HepG2 (cell line): ENCODE data around the gene TMEM141.

Source experiments
- CBX5 ChIP-seq: sonication (generic); formaldehyde crosslinking; IDR thresholded peaks from 2 replicates; pipeline ENCODE4 v1.4.0; 2020; ENCODE audit warnings: missing genetic modification reagents, borderline replicate concordance
- DNMT1 ChIP-seq: sonication (generic); formaldehyde crosslinking; IDR thresholded peaks from 2 replicates; pipeline ENCODE4 v1.5.1; 2020; ENCODE audit warnings: mild to moderate bottlenecking, missing genetic modification reagents
- ELF4 ChIP-seq: sonication (generic); formaldehyde crosslinking; IDR thresholded peaks from 2 replicates; pipeline ENCODE4 v1.5.0; 2020; ENCODE audit warnings: missing genetic modification reagents, mild to moderate bottlenecking, moderate library complexity, borderline replicate concordance
- HCFC1 ChIP-seq: fragments of 150-350 bp; IDR thresholded peaks from 2 replicates; pipeline ENCODE4 v1.6.1; 2014; ENCODE audit warnings: low read depth, low read length
- JUND ChIP-seq: sonication (generic); formaldehyde crosslinking; IDR thresholded peaks from 2 replicates; pipeline ENCODE4 v1.8.0; 2022; ENCODE audit warnings: mild to moderate bottlenecking, missing genetic modification reagents
- NFE2L1 ChIP-seq: sonication (generic); formaldehyde crosslinking; IDR thresholded peaks from 2 replicates; pipeline ENCODE4 v1.4.0; 2020; ENCODE audit warnings: missing genetic modification reagents, mild to moderate bottlenecking, borderline replicate concordance
- NPAS2 ChIP-seq: sonication (generic); formaldehyde crosslinking; IDR thresholded peaks from 2 replicates; pipeline ENCODE4 v1.8.0; 2022; ENCODE audit warnings: mild to moderate bottlenecking, missing genetic modification reagents, borderline replicate concordance
- NR2F1 ChIP-seq, 2 experiments: fragments of 450-650 bp in 1 of 2; formaldehyde crosslinking in 1 of 2; IDR thresholded peaks; 2 replicates each; pipeline versions ENCODE4 v1.5.0 to v1.6.1; 2016 to 2020; ENCODE audit warnings: mild to moderate bottlenecking in 1 of 2, missing compliant biosample characterization in 1 of 2, missing genetic modification reagents in 1 of 2, moderate library complexity in 1 of 2
- PHF8 ChIP-seq: sonication (generic); formaldehyde crosslinking; IDR thresholded peaks from 2 replicates; pipeline ENCODE4 v1.5.0; 2020; ENCODE audit warnings: missing genetic modification reagents
- YY1 ChIP-seq: IDR thresholded peaks from 2 replicates; pipeline ENCODE4 v1.6.1; 2011; ENCODE audit warnings: low read length, low read depth, moderate library complexity, mild to moderate bottlenecking; ENCODE audit not compliant: insufficient read depth, insufficient replicate concordance
- ZFX ChIP-seq: sonication (generic); formaldehyde crosslinking; IDR thresholded peaks from 2 replicates; pipeline ENCODE4 v1.4.0; 2020; ENCODE audit warnings: mild to moderate bottlenecking, low read depth, missing genetic modification reagents, moderate library complexity
- TF ChIP-seq, protein P1 (sequence below): sonication (generic); formaldehyde crosslinking; IDR thresholded peaks from 2 replicates; pipeline ENCODE4 v1.9.0; 2021; ENCODE audit warnings: missing genetic modification reagents, borderline replicate concordance
- TF ChIP-seq, protein P2 (sequence below): sonication (generic); formaldehyde crosslinking; conservative IDR thresholded peaks from 2 replicates; pipeline ENCODE4 v1.4.0; 2020; ENCODE audit warnings: missing genetic modification reagents
- TF ChIP-seq, protein P3 (sequence below): sonication (generic); formaldehyde crosslinking; IDR thresholded peaks from 2 replicates; pipeline ENCODE4 v1.5.0; 2020; ENCODE audit warnings: mild to moderate bottlenecking, missing genetic modification reagents, moderate library complexity

DNA sequence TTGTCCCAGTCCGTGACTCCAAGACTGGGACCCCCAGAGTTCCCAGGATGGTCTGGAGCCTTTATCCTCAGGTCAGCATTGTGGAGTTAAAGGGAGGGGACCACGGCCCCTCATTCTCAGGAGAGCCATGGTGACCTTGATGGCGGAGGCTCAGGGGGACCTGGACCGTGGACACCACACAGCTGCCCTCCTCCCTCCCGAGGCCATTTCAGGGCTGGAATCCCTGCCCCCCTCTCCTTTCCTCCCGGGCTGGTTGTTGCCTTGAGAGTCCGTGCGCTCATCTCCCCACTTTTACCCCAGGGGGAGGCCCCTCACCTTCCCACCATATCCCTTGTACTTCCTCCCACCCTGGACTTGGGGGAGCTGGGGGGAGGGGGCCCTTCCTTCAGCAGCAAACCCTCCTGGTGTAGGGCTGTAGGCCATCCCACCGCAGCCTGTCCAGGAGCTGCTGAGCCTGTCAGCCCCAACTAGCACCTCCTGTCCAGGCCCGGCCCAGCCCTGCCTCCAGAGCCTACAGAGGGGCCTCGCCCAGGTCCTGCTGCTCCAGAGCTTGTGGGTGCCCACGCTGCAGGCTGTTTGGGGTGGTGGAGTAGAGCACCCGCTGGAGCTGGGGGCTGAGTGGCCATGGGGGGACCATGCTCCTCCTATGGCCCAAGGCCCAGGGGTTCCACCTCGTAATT is 36.8 kb downstream of the TMEM141 start:
- TF ChIP-seq, protein P1, sequence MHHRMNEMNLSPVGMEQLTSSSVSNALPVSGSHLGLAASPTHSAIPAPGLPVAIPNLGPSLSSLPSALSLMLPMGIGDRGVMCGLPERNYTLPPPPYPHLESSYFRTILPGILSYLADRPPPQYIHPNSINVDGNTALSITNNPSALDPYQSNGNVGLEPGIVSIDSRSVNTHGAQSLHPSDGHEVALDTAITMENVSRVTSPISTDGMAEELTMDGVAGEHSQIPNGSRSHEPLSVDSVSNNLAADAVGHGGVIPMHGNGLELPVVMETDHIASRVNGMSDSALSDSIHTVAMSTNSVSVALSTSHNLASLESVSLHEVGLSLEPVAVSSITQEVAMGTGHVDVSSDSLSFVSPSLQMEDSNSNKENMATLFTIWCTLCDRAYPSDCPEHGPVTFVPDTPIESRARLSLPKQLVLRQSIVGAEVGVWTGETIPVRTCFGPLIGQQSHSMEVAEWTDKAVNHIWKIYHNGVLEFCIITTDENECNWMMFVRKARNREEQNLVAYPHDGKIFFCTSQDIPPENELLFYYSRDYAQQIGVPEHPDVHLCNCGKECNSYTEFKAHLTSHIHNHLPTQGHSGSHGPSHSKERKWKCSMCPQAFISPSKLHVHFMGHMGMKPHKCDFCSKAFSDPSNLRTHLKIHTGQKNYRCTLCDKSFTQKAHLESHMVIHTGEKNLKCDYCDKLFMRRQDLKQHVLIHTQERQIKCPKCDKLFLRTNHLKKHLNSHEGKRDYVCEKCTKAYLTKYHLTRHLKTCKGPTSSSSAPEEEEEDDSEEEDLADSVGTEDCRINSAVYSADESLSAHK (CRISPR knock-in tag) = no peak
- TF ChIP-seq ELF4 (CRISPR knock-in tag) (no peak), DNMT1 (CRISPR knock-in tag) (no peak), YY1 (no peak), NR2F1 (CRISPR knock-in tag; IDR thresholded peaks at IDR 0.05) (no peak), PHF8 (no peak), HCFC1 (no peak), NFE2L1 (CRISPR knock-in tag) (no peak), CBX5 (no peak), NPAS2 (CRISPR knock-in tag) (no peak), JUND (CRISPR knock-in tag) (no peak), ZFX (no peak)
- TF ChIP-seq, protein P2, sequence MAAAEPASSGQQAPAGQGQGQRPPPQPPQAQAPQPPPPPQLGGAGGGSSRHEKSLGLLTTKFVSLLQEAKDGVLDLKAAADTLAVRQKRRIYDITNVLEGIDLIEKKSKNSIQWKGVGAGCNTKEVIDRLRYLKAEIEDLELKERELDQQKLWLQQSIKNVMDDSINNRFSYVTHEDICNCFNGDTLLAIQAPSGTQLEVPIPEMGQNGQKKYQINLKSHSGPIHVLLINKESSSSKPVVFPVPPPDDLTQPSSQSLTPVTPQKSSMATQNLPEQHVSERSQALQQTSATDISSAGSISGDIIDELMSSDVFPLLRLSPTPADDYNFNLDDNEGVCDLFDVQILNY (CRISPR knock-in tag) = no peak
- TF ChIP-seq, protein P3, sequence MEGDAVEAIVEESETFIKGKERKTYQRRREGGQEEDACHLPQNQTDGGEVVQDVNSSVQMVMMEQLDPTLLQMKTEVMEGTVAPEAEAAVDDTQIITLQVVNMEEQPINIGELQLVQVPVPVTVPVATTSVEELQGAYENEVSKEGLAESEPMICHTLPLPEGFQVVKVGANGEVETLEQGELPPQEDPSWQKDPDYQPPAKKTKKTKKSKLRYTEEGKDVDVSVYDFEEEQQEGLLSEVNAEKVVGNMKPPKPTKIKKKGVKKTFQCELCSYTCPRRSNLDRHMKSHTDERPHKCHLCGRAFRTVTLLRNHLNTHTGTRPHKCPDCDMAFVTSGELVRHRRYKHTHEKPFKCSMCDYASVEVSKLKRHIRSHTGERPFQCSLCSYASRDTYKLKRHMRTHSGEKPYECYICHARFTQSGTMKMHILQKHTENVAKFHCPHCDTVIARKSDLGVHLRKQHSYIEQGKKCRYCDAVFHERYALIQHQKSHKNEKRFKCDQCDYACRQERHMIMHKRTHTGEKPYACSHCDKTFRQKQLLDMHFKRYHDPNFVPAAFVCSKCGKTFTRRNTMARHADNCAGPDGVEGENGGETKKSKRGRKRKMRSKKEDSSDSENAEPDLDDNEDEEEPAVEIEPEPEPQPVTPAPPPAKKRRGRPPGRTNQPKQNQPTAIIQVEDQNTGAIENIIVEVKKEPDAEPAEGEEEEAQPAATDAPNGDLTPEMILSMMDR (CRISPR knock-in tag) = no peak
